ENCODE measurements around the gene SPTBN1.
"Not testable (repeated sequence)": the region's sequence is repeated elsewhere in the genome, so short reads cannot be mapped to it uniquely, and the experiment has no call there.

The SPTBN1 gene

DNA sequence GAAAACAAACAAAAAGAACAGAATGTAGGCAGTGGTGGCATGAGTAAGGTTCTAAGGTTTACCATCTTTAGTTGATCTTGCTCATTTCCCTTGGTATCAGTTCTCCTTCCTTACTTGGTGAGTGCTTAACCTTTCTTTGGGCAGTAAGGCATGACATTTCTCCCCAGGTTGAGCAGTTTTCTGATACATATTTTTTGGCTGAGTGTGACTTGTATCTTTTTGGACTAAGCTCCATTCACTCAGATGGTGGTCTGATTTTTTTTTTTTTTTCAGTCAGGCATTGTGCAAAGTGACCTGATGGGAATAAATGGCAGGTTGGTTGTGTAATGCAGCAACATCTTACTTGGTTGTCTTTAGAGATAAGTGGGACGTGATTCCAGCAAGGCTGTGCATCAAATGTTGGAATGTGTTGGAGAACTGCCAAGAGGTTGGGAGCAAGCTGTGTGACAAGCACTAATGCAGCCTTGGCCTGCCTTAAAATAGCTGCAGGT is 15.1 kb downstream of the SPTBN1 start:
- peak in 1 of 2 experiments; percentile 38 for DNase-seq

DNA sequence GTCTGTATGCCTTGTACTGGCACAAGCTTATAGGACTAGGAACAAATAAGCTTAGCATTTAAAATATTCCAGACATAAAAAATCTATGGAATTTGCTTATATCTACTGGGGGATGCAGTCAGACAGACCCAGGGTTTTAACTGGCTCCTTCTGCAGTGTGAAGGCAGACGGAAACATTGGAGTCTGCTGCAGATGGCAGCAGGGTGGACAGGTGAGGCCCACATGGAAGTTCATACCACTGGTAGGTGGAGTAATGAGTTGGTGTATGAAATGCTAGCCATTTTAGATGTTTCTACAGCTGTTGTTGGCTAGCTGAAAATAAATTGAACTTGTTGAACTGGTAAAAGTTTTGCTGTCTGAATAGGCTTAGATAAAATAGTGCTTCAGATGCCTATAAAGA is 17.7 kb downstream of the SPTBN1 start:
- DNase-seq, result no peak

DNA sequence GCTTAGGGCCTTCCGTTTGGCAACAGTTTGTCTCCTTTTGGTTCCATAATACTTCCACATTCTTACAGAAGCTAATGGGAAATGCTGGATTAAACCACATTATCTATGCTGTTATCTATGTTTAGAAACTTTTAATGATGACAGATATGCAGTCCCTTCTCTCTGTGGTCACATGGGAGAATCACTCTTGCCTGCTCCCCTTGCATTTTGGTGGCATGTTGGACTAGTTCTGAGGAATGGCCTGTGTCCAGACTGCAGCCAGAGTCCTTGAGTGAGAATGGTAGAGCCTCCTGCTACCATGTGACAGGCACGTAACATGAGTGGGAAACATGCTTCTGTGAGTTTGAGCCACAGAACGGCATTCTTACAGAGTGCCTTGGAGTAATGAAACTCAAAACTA is 19.2 kb downstream of the SPTBN1 start:
- DNase-seq, result no peak

DNA sequence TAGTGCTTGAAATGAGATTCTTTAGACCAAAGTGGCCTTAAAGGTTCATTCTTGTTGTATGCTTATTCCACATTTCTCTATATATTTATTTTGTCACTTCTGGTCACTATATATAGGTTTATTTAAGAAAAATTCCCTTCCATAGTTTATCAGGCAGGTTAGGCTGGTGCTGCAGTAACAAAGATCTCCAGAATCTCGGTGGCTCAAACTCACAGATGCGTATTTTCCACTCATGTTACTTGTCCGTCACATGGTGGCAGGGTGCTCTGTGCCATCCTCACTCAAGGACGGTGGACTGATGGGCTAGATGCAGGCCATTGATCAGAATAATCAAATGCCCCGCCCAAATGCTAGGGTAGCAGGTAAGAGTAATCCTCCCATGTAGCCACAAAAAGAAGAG is 19.8 kb downstream of the SPTBN1 start:
- DNase-seq, result no peak

DNA sequence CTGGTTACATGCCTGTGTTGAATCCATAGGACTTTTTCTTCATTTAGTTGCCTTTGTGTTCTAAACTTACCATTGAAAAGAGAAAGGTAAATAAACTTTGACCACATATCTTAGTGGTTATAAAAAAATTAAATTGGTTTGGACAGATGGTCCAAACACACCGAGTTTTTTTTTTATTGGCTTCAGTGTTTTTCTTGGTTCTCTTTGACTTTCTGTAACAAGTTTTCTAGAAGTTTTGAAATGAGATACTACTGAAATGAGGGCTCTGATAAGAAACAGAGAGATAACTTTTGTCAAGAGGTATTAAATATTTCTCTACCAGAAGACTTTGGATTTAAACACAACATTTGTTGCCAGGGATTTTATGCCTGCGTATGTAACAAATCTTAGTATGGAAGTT is 20.7 kb downstream of the SPTBN1 start:
- no peak for DNase-seq

DNA sequence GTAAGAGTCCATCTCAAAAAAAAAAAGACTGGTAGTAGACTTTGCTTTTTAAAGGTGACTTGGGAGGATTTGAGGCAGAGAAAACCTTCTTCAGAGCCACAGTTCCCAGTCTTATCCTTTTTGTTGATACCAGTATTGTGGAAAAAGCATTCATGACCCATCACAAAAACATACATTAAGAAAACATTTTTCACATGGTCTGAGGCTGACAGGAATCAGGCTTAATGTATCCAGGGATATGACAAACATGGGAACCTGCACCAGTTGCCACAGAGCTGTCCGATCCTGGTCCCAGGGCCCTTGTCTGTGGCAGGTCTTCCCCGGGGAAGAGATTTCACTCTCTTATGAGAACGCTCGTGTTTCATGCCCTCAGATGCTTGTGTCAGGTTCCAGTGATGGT is 21.8 kb downstream of the SPTBN1 start:
- DNase-seq, result no peak

DNA sequence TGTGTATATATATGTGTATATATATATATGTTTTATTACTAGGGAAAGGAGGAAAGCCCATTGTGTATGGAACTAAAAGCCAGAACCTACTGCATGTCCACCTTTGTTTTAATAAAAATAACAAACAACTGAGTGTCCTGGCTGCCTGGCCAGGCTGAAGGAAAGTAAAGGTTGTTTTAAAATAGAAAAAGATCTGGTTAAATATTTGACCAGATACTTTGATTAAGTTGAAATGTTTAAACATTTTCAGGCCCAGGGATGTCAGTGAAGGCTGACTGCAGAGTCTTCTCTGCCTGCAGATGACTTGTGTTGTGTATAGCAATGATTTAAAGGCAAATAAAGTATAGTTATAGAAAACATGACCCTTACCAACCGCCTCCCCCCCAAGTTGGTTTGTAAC is 22.8 kb downstream of the SPTBN1 start:
- no peak for DNase-seq

DNA sequence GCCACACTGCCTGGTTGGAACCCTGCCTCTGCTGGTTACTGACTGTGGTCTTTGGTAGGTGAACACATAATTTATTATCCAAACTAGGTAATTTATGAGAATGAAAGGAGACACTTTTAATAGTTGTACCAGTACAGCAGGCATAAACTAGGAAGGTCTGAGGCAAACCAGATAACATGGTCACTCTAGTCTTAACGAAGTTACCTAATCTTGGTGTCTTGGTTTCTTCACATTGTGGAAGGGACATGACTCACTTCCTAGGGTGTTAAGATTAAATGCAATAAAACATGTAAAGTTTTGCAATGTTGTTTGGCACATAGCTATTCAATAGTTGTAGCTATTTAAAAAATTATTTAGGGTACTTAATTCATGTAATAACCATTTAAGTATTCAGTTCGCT is 23.3 kb downstream of the SPTBN1 start:
- no peak for DNase-seq

DNA sequence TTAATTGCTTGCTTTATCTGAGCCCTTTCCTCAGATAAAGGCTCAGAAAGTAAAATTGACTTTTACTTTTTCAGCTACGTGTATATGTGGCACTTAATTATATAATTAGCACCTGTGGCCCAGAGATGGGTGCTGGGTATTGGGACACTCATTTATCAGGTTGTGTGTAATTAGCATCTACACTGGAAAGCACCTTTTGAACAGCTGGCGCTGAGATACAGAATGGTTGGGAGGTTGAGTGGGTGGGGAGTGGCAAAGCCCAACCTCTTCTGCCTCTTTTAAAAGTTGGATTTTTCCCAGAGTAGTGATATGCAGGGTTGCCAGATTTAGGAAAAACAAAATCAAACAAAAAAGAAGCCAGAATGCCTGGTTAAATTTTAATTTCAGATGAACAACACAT is 23.9 kb downstream of the SPTBN1 start:
- peak in 1 of 2 experiments; percentile 4 for DNase-seq

DNA sequence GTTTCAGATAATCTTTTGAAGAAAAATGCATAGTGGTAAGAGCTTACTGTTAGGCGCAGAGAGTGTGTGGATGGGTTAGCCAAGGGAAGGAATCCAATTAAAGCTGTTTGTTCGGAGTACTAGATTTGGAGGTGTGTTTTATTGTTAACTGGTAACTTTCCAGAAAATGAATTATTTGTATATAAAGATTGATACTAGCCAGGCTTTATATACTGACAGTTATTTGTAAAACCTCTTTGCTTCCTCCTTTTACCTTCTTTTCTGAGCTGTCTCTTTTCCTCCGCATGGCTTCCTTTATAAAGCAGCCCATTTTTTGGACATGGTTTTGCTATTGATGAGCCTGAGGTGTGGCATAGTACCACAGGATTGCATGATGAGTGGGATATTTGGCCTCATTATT is 25.6 kb downstream of the SPTBN1 start:
- no peak for DNase-seq

DNA sequence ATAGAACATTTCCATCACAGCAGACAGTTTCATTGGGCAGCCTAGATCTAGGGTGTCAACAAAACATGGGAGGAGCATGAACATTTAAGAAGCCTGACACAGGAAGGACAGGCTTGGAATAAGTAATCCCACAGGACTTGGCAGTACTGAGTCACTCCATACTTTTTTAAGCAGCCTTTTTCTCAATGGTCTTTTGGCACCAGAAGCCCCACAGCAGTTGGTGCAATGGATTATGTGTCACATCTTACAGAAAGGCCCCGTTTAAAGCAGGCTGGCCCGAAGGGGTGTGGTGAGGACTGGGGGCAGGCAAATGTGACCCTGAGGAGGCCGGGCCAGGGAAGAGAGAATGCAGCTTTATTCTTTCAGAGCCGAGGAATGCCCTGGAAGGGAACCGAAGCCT is 26.6 kb downstream of the SPTBN1 start:
- no peak for DNase-seq

DNA sequence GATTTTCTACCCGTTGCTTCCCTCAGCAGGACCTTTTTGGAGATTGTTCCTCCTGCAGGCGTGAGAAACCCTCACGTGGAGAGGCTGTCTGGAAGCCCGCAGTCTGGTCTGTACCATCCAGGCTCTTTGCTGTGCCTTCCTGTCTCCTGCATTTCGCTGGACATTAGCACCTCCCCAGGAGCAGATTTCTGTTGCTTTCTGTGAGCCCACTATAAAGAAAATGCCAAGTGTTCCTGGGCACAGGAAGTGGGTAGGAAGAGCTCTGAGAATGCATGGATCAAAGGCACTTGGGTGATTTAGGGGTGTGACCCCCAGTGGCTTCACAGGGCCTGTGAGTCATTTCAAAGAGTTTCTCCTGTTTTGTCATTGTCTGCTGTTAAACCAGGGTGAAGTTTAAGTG is 27.3 kb downstream of the SPTBN1 start:
- no peak for DNase-seq

DNA sequence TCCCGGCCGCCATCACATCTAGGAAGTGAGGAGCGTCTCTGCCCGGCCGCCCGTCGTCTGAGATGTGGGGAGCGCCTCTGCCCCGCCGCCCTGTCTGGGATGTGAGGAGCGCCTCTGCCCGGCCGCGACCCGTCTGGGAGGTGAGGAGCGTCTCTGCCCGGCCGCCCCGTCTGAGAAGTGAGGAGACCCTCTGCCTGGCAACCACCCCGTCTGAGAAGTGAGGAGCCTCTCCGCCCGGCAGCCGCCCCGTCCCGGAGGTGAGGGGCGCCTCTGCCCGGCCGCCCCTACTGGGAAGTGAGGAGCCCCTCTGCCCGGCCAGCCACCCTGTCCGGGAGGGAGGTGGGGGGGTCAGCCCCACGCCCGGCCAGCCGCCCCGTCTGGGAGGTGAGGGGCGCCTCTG is 29.6 kb downstream of the SPTBN1 start:
- DNase-seq, result not testable (repeated sequence)

DNA sequence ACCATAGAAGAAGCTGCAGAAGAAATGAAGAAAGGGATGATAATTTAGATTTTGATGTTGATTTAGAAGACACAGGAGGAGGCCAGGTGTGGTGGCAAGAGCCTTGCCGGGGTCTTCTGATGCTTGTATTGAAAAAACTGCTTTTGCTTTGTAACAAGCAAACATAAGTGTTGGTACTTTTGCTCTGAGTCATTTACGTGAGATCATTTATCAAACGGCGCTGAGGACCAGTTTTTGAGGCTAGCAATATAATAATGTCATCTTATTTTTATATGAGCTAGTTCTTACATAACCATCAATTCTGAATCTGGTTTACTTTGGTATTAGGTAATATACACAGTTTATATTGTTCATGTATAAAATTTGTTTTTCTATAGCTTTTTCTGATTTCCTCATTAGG is 30.6 kb downstream of the SPTBN1 start:
- DNase-seq, result no peak

DNA sequence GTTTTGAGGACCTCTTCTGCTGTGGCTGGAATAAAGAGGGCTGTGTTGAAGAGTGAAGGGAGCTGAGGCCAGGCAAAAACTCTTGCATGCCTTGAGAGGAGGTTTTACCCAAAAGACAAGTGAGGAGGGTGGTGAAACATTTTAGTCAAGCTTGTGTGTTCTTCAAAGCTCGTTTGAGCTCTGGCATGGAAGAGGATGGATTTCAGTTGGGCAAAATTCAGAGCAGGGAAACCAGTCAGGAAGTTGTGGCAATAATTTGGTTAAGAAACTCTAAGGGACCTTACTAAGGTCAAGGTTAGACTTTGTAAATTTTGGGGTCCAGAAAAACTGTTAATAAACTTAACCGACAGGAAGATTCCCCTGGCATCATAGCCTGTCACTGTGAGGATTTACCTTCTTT is 34.7 kb downstream of the SPTBN1 start:
- DNase-seq, result no peak

DNA sequence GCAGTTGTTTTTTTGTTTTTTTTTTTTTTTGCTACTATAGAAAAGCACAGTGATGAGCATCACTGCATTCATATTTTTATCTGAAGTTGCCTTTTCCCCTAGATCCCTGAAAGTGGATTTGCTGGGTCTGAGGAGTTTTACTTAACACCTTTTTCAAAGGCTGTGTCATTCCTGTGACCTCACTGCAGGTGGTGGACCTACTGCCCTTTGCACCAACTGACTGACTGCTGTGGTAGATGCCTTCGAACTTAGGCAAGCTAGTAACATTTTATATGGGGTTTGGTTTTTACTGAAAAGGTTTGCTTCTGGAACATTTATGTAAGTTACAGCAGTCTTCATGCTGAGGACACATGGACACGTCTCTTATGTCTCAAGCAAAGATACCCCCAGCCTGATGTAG is 36.2 kb downstream of the SPTBN1 start:
- no peak for DNase-seq

DNA sequence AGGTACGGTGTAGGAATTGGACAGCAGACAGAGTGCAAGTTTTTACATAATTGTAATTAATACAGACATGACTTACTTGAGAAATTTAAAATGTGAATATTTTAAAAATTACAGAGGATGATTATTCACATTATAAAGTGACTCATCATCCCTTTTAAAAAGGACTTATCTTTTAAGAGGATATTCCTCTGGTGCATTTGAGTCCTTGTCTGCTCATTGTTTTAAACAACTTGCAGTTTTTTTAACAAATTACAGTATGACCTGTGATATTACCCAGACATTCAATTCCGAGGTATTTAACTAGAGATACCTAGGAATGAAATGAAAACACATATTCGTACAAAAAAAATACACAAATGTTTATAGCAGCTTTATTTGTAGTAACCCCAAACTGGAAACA is 38.0 kb downstream of the SPTBN1 start:
- DNase-seq, result no peak

DNA sequence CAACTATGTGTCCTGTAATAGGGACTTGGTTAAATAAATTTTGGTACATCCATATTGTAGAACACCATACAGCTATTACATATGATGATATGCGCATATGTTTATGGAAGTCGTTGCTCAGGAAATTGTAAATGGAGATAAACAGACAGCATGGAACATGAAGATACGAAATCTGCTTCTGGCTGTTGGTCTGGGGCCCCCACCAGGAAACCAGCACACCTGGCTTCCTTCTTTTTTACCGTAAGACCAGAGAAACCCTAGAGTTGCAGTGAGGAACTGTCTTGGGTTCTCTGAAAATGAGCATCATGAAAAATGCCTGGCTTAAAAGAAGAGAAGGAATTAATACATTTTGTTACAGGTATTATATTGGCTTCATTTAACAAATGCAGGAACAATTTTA is 40.8 kb downstream of the SPTBN1 start:
- no peak for DNase-seq

DNA sequence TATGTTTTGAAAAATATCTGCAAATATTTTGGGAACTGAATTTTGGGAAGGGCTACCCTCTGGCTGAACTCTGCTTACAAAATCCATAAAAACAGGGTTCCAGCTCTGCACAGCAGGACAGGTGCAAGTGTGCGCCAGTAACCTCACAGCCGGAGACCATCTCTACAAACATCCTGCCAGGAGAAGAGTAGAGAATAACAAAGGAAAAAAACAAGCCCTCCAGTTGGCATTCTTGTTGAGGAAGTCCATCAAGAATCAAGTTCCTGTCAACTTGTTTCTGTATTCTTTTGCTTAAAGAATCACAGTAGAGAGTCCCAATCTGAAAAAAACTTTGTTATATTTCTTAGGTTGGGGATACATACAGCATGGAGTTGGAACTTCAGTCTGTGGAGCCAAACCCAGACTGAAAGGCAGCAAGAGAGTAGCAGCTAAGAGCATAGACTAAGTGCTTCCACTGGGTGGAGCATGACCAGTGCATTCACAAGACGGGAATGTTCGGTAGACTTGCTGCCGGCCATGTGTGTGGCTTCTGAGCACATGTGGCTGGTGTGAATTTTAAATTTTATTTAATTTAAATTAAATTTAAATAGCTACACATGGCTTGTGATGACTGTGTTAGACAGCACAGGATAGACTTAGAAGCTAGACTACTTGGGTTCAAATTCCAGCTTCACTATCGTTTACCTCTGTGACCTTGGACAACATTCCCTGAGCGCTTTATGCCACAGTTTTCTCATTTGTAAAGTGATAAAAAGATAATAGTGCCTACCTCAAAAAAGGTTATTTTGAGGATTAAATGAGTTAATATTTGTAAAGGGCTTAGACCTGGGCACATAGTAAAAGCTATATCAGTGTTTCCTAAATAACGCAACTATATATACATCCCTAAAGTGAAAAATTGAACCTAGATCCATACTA is 41.9 kb downstream of the SPTBN1 start:
- peak in 1 of 2 experiments; percentile 10 for DNase-seq

DNA sequence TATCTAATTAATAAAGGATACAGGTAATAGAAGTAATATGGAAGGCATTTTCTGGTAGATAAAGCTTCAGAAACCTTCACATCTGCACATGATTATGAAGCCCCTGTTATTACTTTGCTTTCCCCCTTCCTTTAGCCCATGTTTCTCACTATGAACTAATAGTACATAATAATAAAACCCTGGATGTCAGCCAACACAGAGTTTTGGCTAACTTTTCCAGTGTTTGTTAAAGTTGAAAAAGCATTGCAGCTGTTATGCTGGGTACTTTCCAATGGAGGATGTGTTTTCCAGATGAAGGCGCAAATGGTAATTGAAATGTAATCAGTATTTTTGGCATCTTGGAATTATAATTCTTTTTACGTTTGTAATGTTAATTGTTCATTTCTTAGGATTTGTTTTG is 43.5 kb downstream of the SPTBN1 start:
- no peak for DNase-seq

DNA sequence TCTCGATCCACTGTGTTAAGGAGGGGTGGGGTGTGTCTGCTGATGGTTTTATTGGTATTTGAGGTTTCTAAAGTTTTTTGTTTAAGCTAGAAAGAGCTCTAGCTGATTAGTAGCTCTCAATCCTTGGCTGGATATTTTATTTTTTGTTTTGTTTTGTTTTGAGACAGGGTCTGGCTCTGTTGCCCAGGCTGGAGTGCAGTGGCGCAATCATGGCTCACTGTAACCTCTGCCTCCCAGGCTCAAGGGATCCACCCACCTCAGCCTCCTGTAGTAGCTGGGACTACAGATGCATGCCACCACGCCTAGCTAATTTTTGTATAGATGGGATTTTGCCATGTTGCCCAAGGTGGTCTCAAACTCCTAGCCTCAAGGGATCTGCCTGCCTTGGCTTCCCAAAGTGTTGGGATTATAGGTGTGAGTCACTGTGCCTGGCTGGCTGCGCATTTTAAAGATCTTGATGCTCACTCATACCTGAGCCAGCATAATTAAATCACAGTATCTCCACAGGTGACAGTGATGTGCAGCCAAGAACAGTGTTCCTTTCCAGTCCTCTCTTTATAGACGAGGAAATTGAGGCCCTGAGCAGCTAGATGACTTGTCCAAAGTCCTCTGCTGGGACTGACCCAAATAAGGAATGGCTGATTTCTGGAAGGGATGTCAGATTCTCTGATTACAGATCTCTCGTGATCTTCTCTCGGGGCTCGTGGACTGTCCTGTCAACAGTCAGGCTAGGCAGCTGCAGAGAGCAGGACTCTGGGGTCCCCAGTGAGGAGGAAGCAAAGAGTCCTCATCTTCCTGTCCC is 44.5 kb downstream of the SPTBN1 start:
- no peak for DNase-seq

DNA sequence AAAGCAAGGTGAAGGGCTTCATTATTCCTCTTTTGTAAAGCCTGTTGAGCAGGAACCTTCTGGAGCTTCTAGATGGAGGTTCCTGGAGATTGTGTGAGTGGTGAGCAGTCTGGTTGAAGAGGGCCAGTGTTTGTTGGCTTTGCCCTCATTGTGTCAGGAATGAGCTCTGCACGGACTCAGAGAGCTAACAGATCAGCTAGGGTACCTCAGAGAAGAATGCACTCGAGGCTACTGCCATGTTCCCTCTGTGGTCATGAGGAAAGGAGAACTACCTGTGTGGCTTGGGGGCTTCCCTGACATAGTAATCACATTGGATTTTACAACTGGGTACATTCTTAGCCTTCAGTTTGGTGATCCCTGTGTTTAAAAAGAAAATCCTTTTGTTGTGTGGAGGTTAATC is 46.6 kb downstream of the SPTBN1 start:
- DNase-seq, result no peak

DNA sequence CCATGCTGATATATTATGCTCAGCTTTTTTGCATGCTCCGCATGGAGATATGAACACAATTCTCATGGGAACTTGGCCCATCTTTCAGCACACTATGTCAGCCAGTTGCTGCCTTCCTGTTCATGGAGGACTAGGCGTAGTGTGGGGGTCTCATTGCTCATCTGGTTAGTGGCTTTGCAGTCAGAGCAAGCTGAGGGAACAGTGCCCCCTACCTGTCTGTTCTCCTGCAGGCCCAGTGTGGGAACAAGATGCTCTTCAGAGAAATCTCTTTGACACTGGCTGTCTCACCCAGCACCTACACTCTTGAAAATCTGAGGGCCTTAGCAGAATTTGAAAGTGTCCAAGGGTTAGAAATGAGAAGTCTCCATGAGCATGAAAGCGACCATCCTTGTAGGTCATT is 47.1 kb downstream of the SPTBN1 start:
- peak; percentile 47 to 62 for DNase-seq

DNA sequence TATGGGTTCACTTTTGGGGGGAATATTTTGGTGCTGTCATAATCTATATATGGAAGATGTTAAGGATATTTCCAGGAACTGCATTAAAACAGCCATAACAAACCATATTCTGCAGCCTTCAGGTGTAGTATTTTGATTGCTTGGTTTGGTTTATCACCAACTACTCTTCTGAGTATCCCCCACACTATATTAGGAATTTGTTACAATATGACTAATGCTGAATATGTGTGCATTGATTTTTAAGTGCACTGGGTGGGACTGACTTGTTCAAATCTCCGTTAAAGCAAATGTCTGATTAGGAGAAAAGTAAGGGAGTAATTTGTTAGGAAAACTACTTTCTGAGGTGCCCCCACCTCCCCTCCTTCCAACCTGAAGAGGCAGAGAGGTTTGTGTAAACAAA is 47.7 kb downstream of the SPTBN1 start:
- DNase-seq, result no peak

All from NCI-H524 (cell line).